ENCODE measurements around the gene MKX. TPM values are rescaled to one million over a fixed set of nuclear protein-coding genes. Genes with fewer than 3 reads are reported as not detected.

MKX gene
- total RNA-seq, 2 experiments from 2014 or later: 0.81 to 1.1 TPM

- no peak overlapping the region for H3K4me3 Mint-ChIP-seq
- no peak overlapping the region for H3K27ac Mint-ChIP-seq
- intact Hi-C loops (cut with micrococcal nuclease): no loop called here
- DNase-seq: no peak
- no peaks in the 10 kb centered on the region for H3K4me1 Mint-ChIP-seq (ENCODE audit: low read depth)
- POLR2A ChIA-PET: interaction anchor here (1.2 kb wide), 1 partner anchor 12 kb away, joined by 3 read pairs; no protein-coding TSS in a partner anchor
- TF ChIP-seq CTCF (IDR thresholded peaks at IDR 0.05): no peak
- CTCF ChIA-PET: interaction anchor here (1.2 to 1.7 kb wide), 3 partner anchors 13 to 482 kb away, joined by 3 to 4 read pairs (median 3); no protein-coding TSS in a partner anchor
- peaks cover 16% of the 10 kb centered on the region for H3K27me3 Mint-ChIP-seq
- no peaks in the 10 kb centered on the region for H3K9me3 Mint-ChIP-seq
- no peak for ATAC-seq
- H3K36me3 Mint-ChIP-seq (ENCODE audit: low read depth): no peaks in the 10 kb centered on the region
These were observed 14.1 kb upstream of the MKX start for GRCh38 chr10:27759483-27760272.

GRCh38 chr10:27752673-27753237 is 7.1 kb upstream of the MKX start:
- Mint-ChIP-seq H3K4me3 (no peak overlapping the region), H3K36me3 (ENCODE audit: low read depth) (no peaks in the 10 kb centered on the region), H3K9me3 (no peaks in the 10 kb centered on the region), H3K27ac (no peak overlapping the region), H3K4me1 (ENCODE audit: low read depth) (no peaks in the 10 kb centered on the region), H3K27me3 (peaks cover 37% of the 10 kb centered on the region)
- ChIA-PET POLR2A (no interaction called here), CTCF (no interaction called here)
- intact Hi-C loops (cut with micrococcal nuclease): no loop called here
- no peak for TF ChIP-seq CTCF (IDR thresholded peaks at IDR 0.05)
- DNase-seq (no peak), ATAC-seq (no peak)

- H3K4me1 Mint-ChIP-seq (ENCODE audit: low read depth): peaks cover 27% of the 10 kb centered on the region
- H3K27me3 Mint-ChIP-seq: peaks cover 57% of the 10 kb centered on the region
- ATAC-seq (no peak), DNase-seq (peak; percentile 13)
- H3K27ac Mint-ChIP-seq: no peak overlapping the region
- H3K4me3 Mint-ChIP-seq: no peak overlapping the region
- H3K9me3 Mint-ChIP-seq: no peaks in the 10 kb centered on the region
- intact Hi-C loops (cut with micrococcal nuclease): loop anchor here (10.0 kb wide), 2 partner anchors 496 to 636 kb away; no protein-coding TSS in a partner anchor
- ChIA-PET CTCF (no interaction called here), POLR2A (no interaction called here)
- H3K36me3 Mint-ChIP-seq (ENCODE audit: low read depth): no peaks in the 10 kb centered on the region
- no peak for TF ChIP-seq CTCF (IDR thresholded peaks at IDR 0.05)
These were observed 3.0 kb upstream of the MKX start for GRCh38 chr10:27748601-27749000.

GRCh38 chr10:27747096-27747451 is 1.5 kb upstream of the MKX start:
- Mint-ChIP-seq H3K9me3 (no peaks in the 10 kb centered on the region), H3K4me3 (no peak overlapping the region), H3K27ac (no peak overlapping the region), H3K4me1 (ENCODE audit: low read depth) (peaks cover 28% of the 10 kb centered on the region), H3K27me3 (peaks cover 54% of the 10 kb centered on the region), H3K36me3 (ENCODE audit: low read depth) (no peaks in the 10 kb centered on the region)
- TF ChIP-seq CTCF (IDR thresholded peaks at IDR 0.05): no peak
- POLR2A ChIA-PET: interaction anchor here (0.8 kb wide), 1 partner anchor 168 kb away, joined by 3 read pairs; no protein-coding TSS in a partner anchor
- DNase-seq (peak; percentile 31), ATAC-seq (no peak)
- CTCF ChIA-PET: interaction anchor here (0.5 to 1.2 kb wide), 3 partner anchors 12 to 987 kb away, joined by 3 to 4 read pairs (median 3); no protein-coding TSS in a partner anchor
- intact Hi-C loops (cut with micrococcal nuclease): loop anchor here (10.0 kb wide), 2 partner anchors 498 to 638 kb away; no protein-coding TSS in a partner anchor

All from activated CD8-positive, alpha-beta T cell treated with anti-CD3 and anti-CD28 coated beads for 36 hours (primary cell).